DOHH2 (cell line): ENCODE data around the gene MPHOSPH9.
A peak's percentile ranks its signal among the peaks of the same experiment; 100 is the strongest.

Experiments used
- H3F3A ChIP-seq: fragments of 200-600 bp; sonication (generic), shearing (Covaris generic); 2 replicates; pipeline ENCODE4 v1.6.0; 2016; ENCODE audit warnings: antibody characterized with exemption, mild to moderate bottlenecking; ENCODE audit not compliant: control insufficient read depth, insufficient read depth
- H3K27ac ChIP-seq: fragments of 200-600 bp; sonication (generic); 2 replicates; pipeline ENCODE4 v1.5.1; 2014; ENCODE audit warnings: low read depth, mild to moderate bottlenecking, low read length, moderate library complexity
- H3K27me3 ChIP-seq: fragments of 200-600 bp; sonication (generic); 2 replicates; pipeline ENCODE4 v1.6.1; 2014; ENCODE audit warnings: mild to moderate bottlenecking, low read length, mixed read lengths; ENCODE audit not compliant: control insufficient read depth
- H3K36me3 ChIP-seq: fragments of 200-600 bp; sonication (generic); 2 replicates; pipeline ENCODE4 v1.6.1; 2014; ENCODE audit warnings: mild to moderate bottlenecking, low read length, moderate library complexity, mixed read lengths; ENCODE audit not compliant: control insufficient read depth
- H3K4me1 ChIP-seq: fragments of 200-600 bp; sonication (generic); 2 replicates; pipeline ENCODE4 v1.6.1; 2014; ENCODE audit warnings: mild to moderate bottlenecking, low read length, mixed read lengths; ENCODE audit not compliant: control insufficient read depth
- H3K4me2 ChIP-seq: fragments of 200-600 bp; sonication (generic); 2 replicates; pipeline ENCODE4 v1.6.0; 2014; ENCODE audit warnings: mild to moderate bottlenecking, low read length, moderate library complexity
- H3K4me3 ChIP-seq: fragments of 200-600 bp; sonication (generic); 2 replicates; pipeline ENCODE4 v1.5.1; 2014; ENCODE audit warnings: mild to moderate bottlenecking, low read length, mixed read lengths
- H3K79me2 ChIP-seq: fragments of 200-600 bp; sonication (generic); 2 replicates; pipeline ENCODE4 v1.6.1; 2014; ENCODE audit warnings: mild to moderate bottlenecking, low read length, mixed read lengths; ENCODE audit not compliant: control insufficient read depth
- H3K9me2 ChIP-seq: fragments of 200-600 bp; sonication (generic); replicated peaks from 2 replicates; pipeline ENCODE4 v1.6.1; 2014; ENCODE audit warnings: mild to moderate bottlenecking, low read length, mixed read lengths; ENCODE audit not compliant: control insufficient read depth
- H3K9me3 ChIP-seq: fragments of 200-600 bp; sonication (generic); 2 replicates; pipeline ENCODE4 v1.6.1; 2014; ENCODE audit warnings: antibody characterized with exemption, low read length, mixed read lengths; ENCODE audit not compliant: control insufficient read depth, insufficient read depth
- H4K20me1 ChIP-seq: fragments of 200-600 bp; sonication (generic); 2 replicates; pipeline ENCODE4 v1.6.0; 2014; ENCODE audit warnings: low read depth, mild to moderate bottlenecking, antibody characterized with exemption, low read length, moderate library complexity; ENCODE audit not compliant: control insufficient read depth, insufficient read depth
- EZH2phosphoT487 ChIP-seq: fragments of 200-600 bp; sonication (generic); IDR thresholded peaks from 2 replicates; pipeline ENCODE4 v1.6.1; 2017; ENCODE audit warnings: borderline replicate concordance, mild to moderate bottlenecking, antibody characterized with exemption, low read length, moderate library complexity, mixed read lengths
- TF ChIP-seq, protein P1 (sequence below): fragments of 200-600 bp; sonication (generic); IDR thresholded peaks from one replicate; pipeline ENCODE4 v1.5.1; 2014; ENCODE audit warnings: antibody characterized with exemption, mild to moderate bottlenecking, low read depth, low read length; ENCODE audit not compliant: poor library complexity, severe bottlenecking

The MPHOSPH9 gene

DNA sequence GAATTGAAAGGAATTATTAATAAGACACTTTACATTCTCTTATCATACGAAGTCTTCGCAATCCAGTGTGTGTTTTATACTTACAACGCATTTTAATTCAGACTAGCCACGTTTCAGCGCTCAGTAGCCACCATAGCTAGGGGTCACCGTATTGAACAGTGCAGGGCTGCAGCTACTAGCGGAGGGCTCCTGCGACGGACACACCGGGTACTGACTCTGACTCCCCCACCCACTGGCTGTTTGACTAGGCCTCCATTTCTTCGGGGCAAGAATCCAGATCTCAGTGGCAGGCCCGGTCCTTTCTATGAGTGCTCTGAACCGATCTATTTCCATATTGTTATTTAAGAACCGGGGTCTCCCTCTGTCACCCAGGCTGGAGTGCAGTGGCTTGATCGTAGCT is 40.2 kb upstream of the MPHOSPH9 start:
- Histone ChIP-seq H3K27ac (no peak overlapping the region), H3F3A (peaks cover 8% of the 10 kb centered on the region), H3K4me2 (no peak overlapping the region)

DNA sequence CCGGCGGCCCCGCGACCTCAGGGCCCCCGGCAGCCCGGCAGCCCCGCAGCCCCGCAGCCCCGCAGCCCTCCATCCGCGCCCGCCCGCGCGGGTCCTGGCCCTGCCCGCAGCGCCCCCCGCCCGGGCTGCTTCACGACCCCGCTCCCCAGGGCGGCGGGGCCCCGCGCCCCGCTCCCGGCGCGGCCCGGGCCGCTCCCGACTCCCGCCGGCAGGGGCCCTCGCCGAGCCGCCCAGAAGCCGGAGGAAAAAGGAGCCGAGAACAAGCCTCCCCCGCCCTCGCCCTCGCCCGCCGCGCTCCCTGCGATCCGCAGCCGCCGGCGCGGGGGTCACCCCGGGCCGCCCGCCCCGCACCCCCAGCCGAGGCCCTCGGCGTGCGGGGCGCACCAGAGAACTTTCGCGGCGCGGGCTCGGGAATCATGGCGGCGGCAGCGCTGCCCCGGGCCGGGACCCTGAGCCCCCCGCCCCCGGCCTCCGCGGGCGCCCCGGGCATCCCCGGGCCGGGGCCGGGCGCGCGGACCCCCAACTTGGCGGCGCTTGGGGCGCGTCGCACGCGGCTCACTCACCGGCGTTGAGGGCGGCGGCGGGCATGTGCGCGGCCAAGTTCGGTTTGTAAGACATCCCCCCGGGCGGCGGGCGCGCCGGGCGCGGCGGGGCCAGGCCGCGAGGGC is 38.2 kb upstream of the MPHOSPH9 start:
- Histone ChIP-seq H3K36me3 (no peaks in the 10 kb centered on the region), H3K4me1 (peaks cover 24% of the 10 kb centered on the region), H3K4me2 (peak overlapping the region; percentile 90), H3K9me3 (no peaks in the 10 kb centered on the region), H3K27me3 (no peaks in the 10 kb centered on the region), H3K9me2 (no peaks in the 10 kb centered on the region), H3K79me2 (peaks cover 33% of the 10 kb centered on the region), H3K4me3 (peak overlapping the region; percentile 80), H4K20me1 (no peaks in the 10 kb centered on the region), H3K27ac (no peak overlapping the region), H3F3A (peaks cover 8% of the 10 kb centered on the region)
- no peak for TF ChIP-seq EZH2phosphoT487
- TF ChIP-seq, protein P1, sequence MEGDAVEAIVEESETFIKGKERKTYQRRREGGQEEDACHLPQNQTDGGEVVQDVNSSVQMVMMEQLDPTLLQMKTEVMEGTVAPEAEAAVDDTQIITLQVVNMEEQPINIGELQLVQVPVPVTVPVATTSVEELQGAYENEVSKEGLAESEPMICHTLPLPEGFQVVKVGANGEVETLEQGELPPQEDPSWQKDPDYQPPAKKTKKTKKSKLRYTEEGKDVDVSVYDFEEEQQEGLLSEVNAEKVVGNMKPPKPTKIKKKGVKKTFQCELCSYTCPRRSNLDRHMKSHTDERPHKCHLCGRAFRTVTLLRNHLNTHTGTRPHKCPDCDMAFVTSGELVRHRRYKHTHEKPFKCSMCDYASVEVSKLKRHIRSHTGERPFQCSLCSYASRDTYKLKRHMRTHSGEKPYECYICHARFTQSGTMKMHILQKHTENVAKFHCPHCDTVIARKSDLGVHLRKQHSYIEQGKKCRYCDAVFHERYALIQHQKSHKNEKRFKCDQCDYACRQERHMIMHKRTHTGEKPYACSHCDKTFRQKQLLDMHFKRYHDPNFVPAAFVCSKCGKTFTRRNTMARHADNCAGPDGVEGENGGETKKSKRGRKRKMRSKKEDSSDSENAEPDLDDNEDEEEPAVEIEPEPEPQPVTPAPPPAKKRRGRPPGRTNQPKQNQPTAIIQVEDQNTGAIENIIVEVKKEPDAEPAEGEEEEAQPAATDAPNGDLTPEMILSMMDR, result no peak

More for the DNA sequence above, 40.2 kb upstream of the MPHOSPH9 start:
- H3K9me2 ChIP-seq, result no peaks in the 10 kb centered on the region
- no peaks in the 10 kb centered on the region for H4K20me1 ChIP-seq
- no peaks in the 10 kb centered on the region for H3K36me3 ChIP-seq
- no peaks in the 10 kb centered on the region for H3K27me3 ChIP-seq
- H3K4me1 ChIP-seq, result peaks cover 27% of the 10 kb centered on the region
- H3K4me3 ChIP-seq, result no peak overlapping the region
- TF ChIP-seq EZH2phosphoT487, result no peak
- TF ChIP-seq, protein P1, result no peak
- H3K79me2 ChIP-seq, result peaks cover 26% of the 10 kb centered on the region
- no peaks in the 10 kb centered on the region for H3K9me3 ChIP-seq

DNA sequence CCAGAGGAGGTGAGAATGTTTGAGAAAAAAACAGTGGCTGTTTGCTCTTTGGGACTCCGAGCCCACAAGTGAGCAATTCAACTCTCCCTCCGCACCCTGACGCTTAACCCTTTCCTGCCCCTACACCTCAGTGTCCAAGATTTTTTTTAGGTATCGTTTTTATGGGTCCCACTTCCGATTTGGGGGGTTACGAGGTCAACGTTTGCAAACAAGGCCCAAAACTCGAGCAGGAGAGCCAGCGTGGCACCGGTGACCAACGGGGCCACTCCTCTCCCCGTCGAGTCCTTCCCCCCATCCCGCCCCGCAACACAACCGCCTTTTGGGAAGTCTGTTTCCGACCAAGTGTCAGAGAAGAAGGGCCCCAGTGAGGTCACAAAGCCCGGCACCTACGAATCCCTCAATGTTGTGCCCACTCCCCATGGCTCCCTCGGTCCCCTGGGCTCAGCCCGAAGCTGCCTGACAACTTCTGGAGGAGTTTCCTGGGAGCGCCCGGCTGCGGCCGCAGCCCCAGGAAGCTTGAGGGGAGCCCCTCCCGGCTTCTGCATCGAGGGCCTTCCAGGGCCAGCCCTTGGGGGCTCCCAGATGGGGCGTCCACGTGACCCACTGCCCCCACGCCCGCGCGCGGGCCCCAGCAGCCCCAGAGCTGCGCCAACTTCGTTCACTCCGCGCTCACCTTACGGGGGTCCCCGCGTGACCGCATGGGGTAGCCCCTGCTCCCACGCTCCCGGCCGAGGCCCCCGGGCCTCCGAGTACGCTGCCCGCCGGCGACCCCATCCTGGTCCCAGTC is 37.5 kb upstream of the MPHOSPH9 start:
- Histone ChIP-seq H3K27ac (no peak overlapping the region), H4K20me1 (no peaks in the 10 kb centered on the region), H3K79me2 (peaks cover 33% of the 10 kb centered on the region), H3K4me3 (peak overlapping the region; percentile 80), H3K4me1 (peaks cover 24% of the 10 kb centered on the region), H3F3A (peaks cover 8% of the 10 kb centered on the region), H3K9me3 (no peaks in the 10 kb centered on the region), H3K4me2 (peak overlapping the region; percentile 90), H3K36me3 (no peaks in the 10 kb centered on the region), H3K9me2 (no peaks in the 10 kb centered on the region), H3K27me3 (no peaks in the 10 kb centered on the region)
- TF ChIP-seq EZH2phosphoT487, result no peak
- TF ChIP-seq, protein P1, result no peak
